IPS-NIHi11 (cell line): ENCODE measurements around the gene WNT2B.

Experiments used
- DNase-seq: peaks from one replicate; pipeline ENCODE4 v3.0.0; 2012; ENCODE audit warnings: mixed read lengths, low spot score

The WNT2B gene

DNA sequence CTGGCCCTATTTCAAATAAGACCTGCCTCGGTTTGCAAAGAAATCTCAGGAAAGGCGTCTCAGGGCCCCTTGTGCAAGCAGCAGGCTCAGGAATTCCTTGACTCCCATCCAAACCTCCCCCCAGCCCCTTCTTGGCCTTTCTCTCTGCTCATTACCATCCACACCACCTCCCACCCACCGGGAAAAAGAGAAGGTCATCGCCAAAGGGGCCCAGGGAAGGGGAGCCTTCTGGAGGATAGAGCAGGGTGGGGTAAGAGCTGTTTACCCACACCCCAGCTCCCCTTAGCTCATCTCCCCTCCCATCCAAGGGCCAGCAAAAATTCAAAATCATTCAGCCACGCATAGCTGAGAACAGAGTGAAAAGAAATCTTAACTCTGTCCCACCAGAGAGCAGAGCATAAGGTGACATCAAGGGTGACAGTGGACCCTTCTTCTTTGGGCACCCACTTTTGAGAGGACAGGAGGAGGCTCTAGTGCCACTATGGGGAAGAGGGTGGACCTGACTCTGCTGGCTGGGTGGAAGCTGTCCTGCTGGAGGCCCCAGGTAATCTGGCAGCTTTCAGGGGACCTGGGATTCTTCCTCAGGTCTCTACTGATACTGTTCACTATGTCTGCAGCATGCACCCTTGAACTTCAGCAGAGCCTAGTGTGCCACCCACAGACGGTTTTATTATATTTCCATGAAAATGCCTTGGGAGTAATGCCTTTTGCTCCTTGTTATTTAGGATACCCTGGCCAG is 3.9 kb upstream of the WNT2B start:
- DNase-seq = no peak

DNA sequence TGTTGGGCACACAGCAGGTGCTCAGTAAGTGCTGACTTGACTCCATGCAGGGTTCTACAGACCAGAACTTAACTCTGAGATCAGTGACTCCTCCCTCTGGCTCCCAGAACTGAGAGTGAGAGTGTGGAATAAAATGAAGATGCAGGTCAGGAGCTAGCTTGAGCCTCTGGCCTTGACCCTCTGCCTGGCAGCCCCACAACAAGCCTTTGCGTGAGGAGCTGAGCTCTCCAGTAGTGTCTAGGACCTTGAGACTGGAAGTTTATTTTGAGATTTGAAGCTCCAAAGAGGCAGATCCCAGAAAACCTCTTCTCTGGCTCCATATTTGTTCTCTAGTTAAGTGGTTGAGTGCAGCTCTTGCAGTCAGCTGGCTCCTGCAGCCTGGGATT is 3.4 kb upstream of the WNT2B start:
- DNase-seq = no peak

DNA sequence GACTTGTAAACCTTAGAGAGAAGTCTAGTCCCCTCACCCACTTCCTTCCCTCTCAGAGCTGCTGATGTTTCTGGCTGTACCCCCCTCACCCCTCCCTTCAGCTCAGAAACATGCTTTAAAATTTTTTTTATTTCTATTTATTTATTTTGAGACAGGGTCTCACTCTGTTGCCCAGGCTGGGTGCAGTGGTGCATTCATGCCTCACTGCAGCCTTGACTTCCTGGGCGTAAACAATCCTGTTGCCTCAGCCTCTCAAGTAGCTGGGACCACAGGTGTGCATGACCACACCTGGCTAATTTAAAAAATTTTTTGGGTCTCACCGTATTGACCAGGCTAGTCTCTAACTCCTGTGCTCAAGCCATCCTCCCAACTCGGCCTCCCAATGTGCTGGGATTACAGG is 2.9 kb upstream of the WNT2B start:
- DNase-seq = no peak

DNA sequence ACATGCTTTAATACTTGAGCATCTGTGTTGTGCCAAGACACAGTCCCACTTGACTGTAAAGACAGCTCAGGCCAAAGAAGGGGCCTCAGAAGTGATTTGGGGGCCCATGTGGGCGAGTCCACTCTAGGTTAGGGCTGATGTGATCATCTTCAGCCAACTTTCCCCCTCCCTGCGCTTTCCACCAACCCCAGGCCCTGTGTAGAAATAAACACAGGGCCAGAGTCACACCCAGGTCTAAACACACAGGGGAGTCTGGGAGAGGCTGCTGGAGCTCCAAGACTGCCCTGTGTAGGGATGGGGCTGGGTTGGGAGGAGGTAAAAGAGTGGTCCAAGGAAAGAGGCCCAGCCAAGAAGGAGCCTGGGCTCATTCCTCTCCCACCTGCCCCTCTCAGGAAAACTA is 2.5 kb upstream of the WNT2B start:
- no peak for DNase-seq

DNA sequence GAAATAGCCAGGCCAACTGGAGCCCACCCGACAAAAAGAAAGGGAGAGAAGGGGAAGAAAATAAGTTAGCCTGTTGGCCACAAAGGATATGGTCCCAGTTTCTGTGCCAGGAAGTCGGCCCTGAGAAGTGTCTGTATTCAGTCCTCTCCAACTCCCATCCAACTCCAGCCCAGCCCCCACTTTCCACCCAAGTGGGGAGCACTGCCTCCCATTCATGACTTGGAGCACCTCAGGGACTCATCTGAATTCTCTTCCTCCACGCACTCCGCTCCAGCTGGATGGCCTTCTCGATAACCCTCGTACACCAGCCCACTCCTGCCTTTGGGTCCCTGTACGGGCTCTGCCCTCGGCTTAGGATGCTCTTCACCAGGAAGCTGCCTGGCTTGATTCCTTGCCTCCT is 2.0 kb upstream of the WNT2B start:
- DNase-seq = no peak

DNA sequence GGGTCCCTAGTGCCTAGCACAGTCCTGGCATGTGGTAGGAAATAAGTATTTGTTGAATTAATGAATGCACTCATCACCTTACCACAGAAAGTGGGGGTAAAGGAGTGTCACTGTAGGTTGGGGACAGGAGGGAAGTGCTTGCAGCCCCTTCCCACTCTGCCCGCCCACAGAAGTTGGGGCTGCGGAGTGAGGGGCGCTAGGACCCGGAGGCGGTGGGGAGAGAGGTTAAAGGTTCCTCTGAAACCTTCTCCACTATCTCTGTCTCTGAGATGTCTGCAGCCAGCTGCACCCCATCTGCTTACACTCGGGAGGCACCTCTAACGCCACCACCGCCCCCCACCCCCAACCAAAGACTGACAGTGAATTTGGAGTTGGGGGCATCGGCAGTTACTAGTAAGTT is 1.4 kb upstream of the WNT2B start:
- no peak for DNase-seq

DNA sequence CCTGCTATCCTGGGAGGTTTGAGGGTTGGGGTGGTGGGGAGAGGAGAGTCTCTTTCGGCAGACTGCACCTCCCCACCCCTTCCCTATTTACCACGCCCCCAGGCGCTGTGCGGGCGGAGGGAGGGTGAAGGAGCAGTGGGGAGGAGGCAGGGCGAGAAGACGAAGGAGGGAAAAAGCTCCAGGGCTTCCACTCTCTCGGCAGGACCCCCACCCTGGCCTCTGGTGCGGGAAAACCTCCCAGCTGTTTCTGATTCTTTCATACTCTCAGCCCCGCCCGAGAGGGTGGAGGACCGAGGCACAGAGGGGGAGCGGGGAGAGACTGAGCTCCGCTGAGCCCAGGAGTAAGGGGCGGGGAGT is 866 bp upstream of the WNT2B start:
- DNase-seq = peak; percentile 79

DNA sequence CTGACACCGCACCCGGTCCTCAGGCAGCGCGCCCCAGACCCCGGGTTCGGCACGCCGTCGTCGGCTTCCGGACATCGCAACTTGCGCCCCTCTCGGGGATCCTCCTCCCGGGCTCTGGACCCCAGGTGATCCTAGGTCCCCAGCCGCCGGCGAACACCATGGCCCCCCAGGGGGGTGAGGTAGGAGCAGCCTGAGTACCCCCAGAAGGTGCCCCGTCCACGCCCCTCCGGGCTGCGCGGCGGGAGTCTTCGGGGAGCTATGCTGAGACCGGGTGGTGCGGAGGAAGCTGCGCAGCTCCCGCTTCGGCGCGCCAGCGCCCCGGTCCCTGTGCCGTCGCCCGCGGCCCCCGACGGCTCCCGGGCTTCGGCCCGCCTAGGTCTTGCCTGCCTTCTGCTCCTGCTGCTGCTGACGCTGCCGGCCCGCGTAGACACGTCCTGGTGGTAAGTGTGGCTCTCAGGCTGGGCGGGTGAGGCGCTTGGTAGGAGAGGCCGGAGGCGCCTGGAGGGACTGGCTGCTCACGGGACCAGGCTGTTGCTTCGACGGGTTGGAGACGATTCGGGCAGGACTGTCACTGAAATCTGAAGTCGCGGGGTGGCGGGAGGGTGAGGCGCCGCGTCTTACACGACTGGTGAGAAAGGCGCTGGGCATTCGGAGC is 367 bp downstream of the WNT2B start:
- peak; percentile 54 for DNase-seq

DNA sequence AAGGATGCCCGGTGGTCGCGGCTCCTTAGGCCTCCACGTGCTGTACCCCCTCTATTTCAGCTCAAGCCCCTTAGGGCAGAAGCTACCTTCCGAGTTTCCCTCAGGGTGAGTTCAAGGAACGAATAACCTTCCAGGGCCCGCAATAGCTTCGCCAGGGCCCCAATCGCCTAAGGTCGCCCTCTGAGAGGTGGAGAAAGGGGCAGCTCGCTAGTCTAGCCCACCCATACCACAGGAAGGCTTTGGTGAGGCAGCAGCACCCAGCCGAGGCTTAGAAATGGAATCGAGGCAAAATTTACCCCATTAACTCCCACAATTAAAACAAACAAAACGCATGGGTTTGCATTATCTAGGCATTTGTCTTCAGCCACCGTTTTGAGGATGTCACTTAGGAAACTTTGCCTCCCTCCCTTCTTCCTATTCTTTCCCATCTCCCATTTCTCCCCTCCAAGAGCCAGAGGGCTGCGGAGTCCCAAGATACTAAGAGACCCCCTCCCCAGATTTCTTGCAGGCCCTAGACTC is 954 bp downstream of the WNT2B start:
- DNase-seq = no peak

DNA sequence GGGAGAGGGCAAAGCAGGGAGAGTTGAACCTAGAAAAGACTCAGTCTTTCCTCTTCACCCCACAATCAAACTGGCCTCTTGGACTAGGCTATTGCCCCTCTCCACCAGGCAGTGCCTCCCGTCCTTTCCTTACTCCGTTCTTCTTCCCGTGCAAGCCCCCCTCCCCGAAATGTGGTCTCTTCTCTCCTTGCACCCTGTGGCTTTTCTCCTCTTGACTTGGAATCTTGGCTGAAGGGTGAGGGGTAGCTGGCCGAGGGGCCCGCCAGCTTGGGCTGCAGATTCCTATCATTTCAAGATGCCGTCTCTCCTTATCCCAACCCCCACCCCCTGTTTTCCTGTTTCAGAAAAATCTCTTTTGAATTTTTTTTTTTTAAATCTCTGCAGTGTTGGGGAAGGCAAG is 1.6 kb downstream of the WNT2B start:
- DNase-seq = no peak

DNA sequence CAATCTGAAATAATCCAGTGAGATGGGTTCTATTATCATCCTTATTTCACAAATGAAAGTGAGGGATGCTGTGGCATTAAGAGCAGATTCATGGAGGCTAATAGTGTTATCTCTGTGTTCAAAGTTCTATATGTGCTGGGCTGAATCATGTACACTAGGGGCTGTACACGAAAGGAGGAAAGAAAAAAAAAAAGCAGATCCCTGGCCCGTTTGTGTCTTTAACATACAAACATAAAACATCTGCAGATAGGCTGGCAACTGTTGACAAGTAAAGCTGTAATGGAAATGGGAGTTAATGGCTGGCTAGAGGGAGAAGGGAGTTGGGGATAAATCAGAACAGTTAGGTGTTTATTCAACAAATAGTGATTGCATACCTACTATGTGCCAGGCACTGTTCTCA is 3.1 kb downstream of the WNT2B start:
- no peak for DNase-seq

DNA sequence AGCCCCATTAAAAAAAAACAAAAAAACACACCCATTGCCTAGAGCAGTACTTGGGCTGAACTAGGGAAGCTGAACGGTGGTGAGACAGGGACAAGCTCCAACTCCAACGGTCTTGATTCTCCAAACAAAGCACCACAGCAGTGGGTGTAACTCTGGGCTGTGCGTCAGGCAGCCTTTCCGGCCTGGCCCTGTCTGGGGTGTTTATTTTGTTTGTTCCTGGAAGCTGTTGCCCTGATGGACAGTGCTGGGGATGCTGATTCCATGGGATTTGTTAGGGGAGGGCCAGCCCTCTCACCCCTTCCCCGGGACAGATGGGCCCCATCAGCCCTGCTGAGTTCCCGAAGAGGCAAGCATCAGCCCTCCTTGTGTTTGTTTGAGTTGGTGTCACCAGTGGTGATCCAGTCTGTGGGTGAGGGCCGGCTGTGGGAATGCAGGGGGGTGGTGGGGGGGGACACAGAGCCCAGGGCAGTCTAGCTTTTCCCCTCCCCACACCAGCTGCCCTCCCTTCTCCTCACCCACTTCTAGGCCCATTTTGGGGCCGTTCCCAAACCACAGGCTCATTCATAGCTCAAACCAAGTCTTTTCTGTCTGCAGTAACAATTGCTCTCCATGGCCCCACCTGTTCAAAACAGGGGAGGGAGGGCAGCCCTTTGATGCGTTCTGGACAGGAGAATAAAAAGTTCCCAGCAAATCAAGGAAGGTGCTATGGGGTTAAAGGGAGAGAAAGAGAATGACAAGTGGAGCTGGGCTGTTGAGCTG is 4.5 kb downstream of the WNT2B start:
- no peak for DNase-seq

DNA sequence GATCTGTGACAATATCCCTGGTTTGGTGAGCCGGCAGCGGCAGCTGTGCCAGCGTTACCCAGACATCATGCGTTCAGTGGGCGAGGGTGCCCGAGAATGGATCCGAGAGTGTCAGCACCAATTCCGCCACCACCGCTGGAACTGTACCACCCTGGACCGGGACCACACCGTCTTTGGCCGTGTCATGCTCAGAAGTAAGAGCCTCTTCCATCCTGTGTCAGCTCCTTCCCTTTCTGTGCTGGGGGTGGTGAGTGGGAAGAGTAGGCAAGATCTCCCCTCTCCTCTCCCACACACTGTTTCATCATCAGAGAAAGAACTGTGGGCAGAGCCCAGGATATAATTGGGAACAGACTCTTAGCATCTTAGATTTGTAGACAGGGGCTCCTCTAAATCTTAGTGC is 6.1 kb downstream of the WNT2B start:
- no peak for DNase-seq

DNA sequence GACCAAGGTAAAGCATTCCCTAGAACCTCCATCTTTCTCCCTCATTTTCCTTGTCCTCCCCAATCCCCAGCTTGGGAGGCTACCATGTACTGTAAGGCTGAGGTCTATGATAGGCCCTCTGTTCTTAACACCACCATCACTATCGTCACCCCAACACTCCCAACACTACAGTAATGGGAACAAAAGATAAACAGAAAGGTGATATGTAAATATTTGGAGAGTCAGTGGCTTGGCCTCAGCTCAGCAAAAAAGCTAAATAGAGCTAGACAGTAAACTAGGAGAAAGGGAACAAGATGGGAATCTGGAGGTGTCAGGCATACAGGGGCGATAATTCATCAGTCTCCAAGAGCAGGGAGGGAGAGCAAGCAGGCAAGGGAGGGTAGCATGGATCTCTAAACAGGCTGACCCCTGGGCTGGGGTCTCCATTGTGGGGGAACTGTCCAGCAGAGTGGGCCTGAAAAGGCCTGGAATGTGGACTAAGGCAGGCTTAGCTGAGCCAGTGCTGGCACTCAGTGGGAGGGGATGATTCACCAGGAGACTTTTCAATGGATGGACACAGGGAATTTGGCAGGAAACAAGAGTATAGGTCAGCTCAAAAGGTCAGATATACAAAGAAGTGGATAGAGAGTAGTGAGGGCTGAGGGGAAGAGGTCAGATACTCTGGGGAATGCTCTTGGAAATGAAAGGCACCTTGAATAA is 6.7 kb downstream of the WNT2B start:
- DNase-seq = peak; percentile 70

DNA sequence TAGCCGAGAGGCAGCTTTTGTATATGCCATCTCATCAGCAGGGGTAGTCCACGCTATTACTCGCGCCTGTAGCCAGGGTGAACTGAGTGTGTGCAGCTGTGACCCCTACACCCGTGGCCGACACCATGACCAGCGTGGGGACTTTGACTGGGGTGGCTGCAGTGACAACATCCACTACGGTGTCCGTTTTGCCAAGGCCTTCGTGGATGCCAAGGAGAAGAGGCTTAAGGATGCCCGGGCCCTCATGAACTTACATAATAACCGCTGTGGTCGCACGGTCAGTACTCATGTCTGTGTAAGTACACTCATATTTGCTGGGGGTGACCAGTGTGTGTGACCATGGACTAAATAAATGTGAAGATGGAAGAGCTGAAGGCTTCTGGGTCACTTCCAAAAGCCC is 7.4 kb downstream of the WNT2B start:
- DNase-seq = no peak

DNA sequence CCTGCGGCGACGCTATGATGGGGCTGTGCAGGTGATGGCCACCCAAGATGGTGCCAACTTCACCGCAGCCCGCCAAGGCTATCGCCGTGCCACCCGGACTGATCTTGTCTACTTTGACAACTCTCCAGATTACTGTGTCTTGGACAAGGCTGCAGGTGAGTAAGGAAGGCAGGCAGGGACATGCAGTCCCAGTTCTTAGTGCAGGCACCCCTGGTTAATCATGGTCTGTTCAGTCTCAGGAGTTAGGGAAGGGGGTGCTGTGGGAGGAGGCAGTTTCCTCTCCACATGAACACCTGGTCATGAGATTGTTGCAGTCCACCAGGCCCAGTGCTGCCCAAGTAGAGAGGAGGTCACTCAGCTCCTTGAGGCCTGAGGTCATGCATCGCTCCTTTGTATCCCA is 8.5 kb downstream of the WNT2B start:
- DNase-seq = no peak

DNA sequence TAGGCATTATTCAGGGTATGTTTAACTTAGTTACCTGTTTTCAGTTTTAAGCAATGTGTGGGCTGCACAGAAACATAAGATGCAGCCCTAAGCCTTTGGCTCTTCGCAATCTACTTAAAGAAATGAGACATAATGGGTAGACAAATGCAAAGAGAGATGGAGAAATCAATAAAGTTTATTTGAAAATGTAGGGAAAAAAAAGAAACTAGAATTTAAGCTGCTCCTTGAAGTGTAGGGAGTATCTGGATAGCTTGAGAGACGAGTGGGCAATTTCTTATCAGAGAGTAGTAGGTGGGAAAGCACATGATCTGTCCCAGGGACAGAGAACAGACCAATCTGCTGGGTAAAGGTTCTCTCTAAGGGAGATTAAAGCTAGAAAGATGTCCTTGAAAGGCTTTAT is 8.9 kb downstream of the WNT2B start:
- no peak for DNase-seq

DNA sequence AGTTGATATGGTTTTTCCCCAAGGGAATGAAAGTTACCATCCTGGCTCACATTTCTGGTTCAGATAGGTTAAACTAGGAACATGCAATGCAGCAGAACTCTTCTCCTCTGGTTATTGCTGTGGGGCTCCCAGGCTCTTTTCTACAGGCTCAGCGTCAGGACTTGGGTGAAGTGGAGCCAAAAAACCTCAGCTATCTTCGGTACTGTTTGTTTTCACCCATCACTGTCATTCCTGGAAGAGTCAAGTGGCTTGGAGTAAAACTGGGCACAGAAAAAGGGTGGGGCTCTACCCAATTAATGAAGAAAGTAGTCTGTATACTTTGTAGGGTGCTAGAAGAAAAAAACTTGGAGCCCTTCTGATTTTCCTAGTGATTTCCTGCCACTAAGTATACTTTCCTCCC is 9.4 kb downstream of the WNT2B start:
- no peak for DNase-seq

DNA sequence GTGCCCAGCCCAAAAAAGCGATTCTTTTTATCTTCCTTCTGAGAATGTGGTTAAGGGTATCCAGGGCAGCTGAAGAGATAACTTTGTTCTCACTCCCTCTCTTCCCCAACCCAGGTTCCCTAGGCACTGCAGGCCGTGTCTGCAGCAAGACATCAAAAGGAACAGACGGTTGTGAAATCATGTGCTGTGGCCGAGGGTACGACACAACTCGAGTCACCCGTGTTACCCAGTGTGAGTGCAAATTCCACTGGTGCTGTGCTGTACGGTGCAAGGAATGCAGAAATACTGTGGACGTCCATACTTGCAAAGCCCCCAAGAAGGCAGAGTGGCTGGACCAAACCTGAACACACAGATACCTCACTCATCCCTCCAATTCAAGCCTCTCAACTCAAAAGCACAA is 11.4 kb downstream of the WNT2B start:
- no peak for DNase-seq

DNA sequence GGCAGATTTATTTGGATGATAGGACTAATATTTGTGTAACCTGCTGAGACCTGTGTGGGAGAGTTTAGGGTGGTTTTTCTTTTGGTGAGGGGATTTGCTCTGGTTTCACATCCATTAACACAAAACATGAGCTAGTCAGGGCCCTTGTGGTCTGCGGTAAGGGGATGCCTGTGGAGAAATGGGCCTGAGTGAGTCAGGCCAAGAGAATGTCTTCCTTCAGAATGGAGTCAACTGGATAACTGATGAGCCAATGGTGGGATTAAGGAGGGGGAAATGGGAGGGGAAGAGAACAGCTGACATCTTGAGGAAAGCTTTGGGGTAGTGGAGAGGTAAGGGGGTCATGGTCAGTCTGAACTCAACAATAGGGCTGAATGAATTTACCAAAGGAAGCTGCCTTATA is 13.9 kb downstream of the WNT2B start:
- no peak for DNase-seq

DNA sequence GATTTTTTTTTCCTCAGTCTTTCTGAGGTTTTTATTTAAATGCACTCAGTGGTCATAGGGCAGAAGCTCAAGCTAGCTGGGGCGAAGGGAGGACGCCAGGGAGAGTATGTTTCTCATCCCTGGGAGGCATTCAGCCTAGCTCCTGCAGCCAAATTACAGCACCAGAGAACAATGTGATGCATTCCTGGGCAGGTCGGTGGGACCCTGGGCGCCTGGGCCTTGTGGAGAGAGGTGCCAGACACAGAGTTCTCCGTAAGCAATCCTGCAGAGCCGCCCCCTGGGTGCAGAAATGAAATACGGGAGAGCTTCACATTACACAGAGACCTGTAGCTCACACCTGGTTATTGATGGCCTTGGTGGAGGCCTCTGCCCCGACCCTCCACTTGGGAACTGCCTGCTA is 15.5 kb downstream of the WNT2B start:
- peak; percentile 67 for DNase-seq

DNA sequence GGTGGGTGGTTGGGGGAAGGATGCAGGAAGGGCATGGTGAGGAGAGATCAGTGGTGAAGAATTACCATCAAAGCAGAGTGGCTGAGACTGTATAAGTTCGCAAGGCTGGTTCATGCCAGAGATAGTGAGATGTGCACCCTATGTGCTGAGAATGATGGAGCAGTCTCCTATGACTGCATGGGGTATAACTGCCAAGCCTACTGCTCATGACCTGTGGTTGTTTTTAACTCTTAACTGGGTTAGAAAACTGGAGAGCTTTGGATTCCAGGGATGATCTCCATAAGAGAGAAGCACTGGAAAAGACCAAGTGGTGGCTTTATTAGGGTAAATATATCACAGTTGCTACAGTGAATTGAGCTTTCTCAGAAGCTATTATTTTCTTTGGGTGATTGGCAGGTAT is 16.2 kb downstream of the WNT2B start:
- DNase-seq = no peak
